Loucy (cell line): ENCODE results near the gene N4BP2L1.

Experiments
- CTCF ChIP-seq: fragments of 200-600 bp; sonication (generic); conservative IDR thresholded peaks from 2 replicates; pipeline ENCODE4 v1.5.1; 2014; ENCODE audit warnings: mild to moderate bottlenecking, antibody characterized with exemption, low read length
- EZH2phosphoT487 ChIP-seq: fragments of 200-600 bp; IDR thresholded peaks from 2 replicates; pipeline ENCODE4 v1.6.1; 2018; ENCODE audit warnings: antibody characterized with exemption, mild to moderate bottlenecking, moderate library complexity, borderline replicate concordance

GRCh38 chr13:32456591-32456990, 28.7 kb upstream of the N4BP2L1 start:
- TF ChIP-seq CTCF (no peak), EZH2phosphoT487 (no peak)
